ENCODE data around the gene MT1F.
"Not testable (repeated sequence)": the region's sequence is repeated elsewhere in the genome, so short reads cannot be mapped to it uniquely, and the experiment has no call there.

Gene MT1F

GRCh38 chr16:56645311-56645710 is 12.4 kb upstream of the MT1F start:
- no peak for DNase-seq (ENCODE audit: low read depth)

- DNase-seq (ENCODE audit: low read depth), result no peak
These were observed 11.9 kb upstream of the MT1F start for GRCh38 chr16:56645838-56646237.

GRCh38 chr16:56647641-56648431 is 9.9 kb upstream of the MT1F start:
- DNase-seq (ENCODE audit: low read depth), result no peak

GRCh38 chr16:56649271-56649670 is 8.5 kb upstream of the MT1F start:
- no peak for DNase-seq (ENCODE audit: low read depth)

GRCh38 chr16:56649820-56650219 is 7.9 kb upstream of the MT1F start:
- no peak for DNase-seq (ENCODE audit: low read depth)

- DNase-seq (ENCODE audit: low read depth), result no peak
These were observed 6.2 kb upstream of the MT1F start, which contains the start of gene MT1B for GRCh38 chr16:56651586-56651985. MT1B (plus strand) TSS chr16:56651886; CDS start chr16:56651954, 68 bp downstream.

- no peak for DNase-seq (ENCODE audit: low read depth)
These were observed 5.2 kb upstream of the MT1F start for GRCh38 chr16:56652600-56652999.

GRCh38 chr16:56653218-56653617 is 4.5 kb upstream of the MT1F start:
- DNase-seq (ENCODE audit: low read depth), result no peak

- no peak for DNase-seq (ENCODE audit: low read depth)
These were observed 642 bp downstream of the MT1F start for GRCh38 chr16:56658327-56658875.

GRCh38 chr16:56662357-56663354 is 4.9 kb downstream of the MT1F start:
- no peak for DNase-seq (ENCODE audit: low read depth)

GRCh38 chr16:56664506-56664905 is 6.7 kb downstream of the MT1F start:
- no peak for DNase-seq (ENCODE audit: low read depth)

- not testable (repeated sequence) for DNase-seq (ENCODE audit: low read depth)
These were observed 7.8 kb downstream of the MT1F start for GRCh38 chr16:56665286-56666261.

- no peak for DNase-seq (ENCODE audit: low read depth)
These were observed 10.1 kb downstream of the MT1F start, which contains the start of gene MT1G for GRCh38 chr16:56667581-56668571. MT1G (minus strand) TSS chr16:56668065; CDS start chr16:56667993, 72 bp downstream.

GRCh38 chr16:56669005-56669839 is 11.5 kb downstream of the MT1F start, which contains the start of gene MT1H:
MT1H (plus strand) TSS chr16:56669814; CDS start chr16:56669885, 71 bp downstream.
- no peak for DNase-seq (ENCODE audit: low read depth)

GRCh38 chr16:56669840-56670619 is 12.3 kb downstream of the MT1F start:
- DNase-seq (ENCODE audit: low read depth), result no peak

GRCh38 chr16:56670620-56670934 is 12.8 kb downstream of the MT1F start:
- DNase-seq (ENCODE audit: low read depth), result no peak

- not testable (repeated sequence) for DNase-seq (ENCODE audit: low read depth)
These were observed 13.9 kb downstream of the MT1F start for GRCh38 chr16:56671691-56672090.

- not testable (repeated sequence) for DNase-seq (ENCODE audit: low read depth)
These were observed 14.4 kb downstream of the MT1F start for GRCh38 chr16:56672171-56672570.
